WTC11 (cell line): Measurements from ENCODE around the gene TAPBPL. TPM values are rescaled to one million over a fixed set of nuclear protein-coding genes. Genes with fewer than 3 reads are reported as not detected.

Experiments used
- ATAC-seq: fragments of 200-7000 bp; cut with Tn5 transposase; 2 replicates; pipeline ENCODE4 v1.10.0; 2021; ENCODE audit warnings: mild to moderate bottlenecking, moderate library complexity
- CTCF ChIA-PET: fragments of 300-600 bp; sonication (Branson Sonifier 250); formaldehyde crosslinking; loops from one replicate; lab custom pipeline; 2021; ENCODE audit warnings: antibody characterized with exemption; lab: Charles Lee
- POLR2A ChIA-PET: fragments of 350-600 bp; sonication (Branson Sonifier 250); formaldehyde crosslinking; loops from one replicate; lab custom pipeline; 2021; ENCODE audit warnings: antibody characterized with exemption; lab: Charles Lee
- DNase-seq: peaks from one replicate; pipeline ENCODE4 v3.0.0; 2021; ENCODE audit warnings: low spot score
- H3K27ac Mint-ChIP-seq: 2 replicates; pipeline ENCODE4 v1.8.0; 2021; ENCODE audit warnings: mixed read lengths
- H3K27me3 Mint-ChIP-seq: 2 replicates; pipeline ENCODE4 v1.8.0; 2021; ENCODE audit warnings: low read depth, mild to moderate bottlenecking, moderate library complexity, mixed read lengths
- H3K36me3 Mint-ChIP-seq: 2 replicates; pipeline ENCODE4 v1.8.0; 2021; ENCODE audit warnings: mixed read lengths
- H3K4me1 Mint-ChIP-seq: 2 replicates; pipeline ENCODE4 v1.8.0; 2022; ENCODE audit warnings: mixed read lengths
- H3K4me3 Mint-ChIP-seq: 2 replicates; pipeline ENCODE4 v1.8.0; 2021; ENCODE audit warnings: mild to moderate bottlenecking, moderate library complexity, mixed read lengths
- H3K9me3 Mint-ChIP-seq: 2 replicates; pipeline ENCODE4 v1.8.0; 2021; ENCODE audit warnings: mixed read lengths
- CBFB ChIP-seq: sonication (generic); formaldehyde crosslinking; IDR thresholded peaks from 2 replicates; pipeline ENCODE4 v1.8.1; 2022; ENCODE audit warnings: mild to moderate bottlenecking, low read depth, missing genetic modification reagents
- CREM ChIP-seq: sonication (generic); formaldehyde crosslinking; IDR thresholded peaks from 2 replicates; pipeline ENCODE4 v1.8.1; 2022; ENCODE audit warnings: mild to moderate bottlenecking, missing genetic modification reagents, moderate library complexity
- GRHL2 ChIP-seq: fragments of 250-450 bp; sonication (Bioruptor Pico); IDR thresholded peaks from 2 replicates; pipeline ENCODE4 v1.8.0; 2022; ENCODE audit warnings: mild to moderate bottlenecking, moderate library complexity; ENCODE audit not compliant: insufficient replicate concordance, severe bottlenecking
- IRF2 ChIP-seq: sonication (generic); formaldehyde crosslinking; IDR thresholded peaks from 2 replicates; pipeline ENCODE4 v1.8.0; 2022; ENCODE audit warnings: low read depth, missing genetic modification reagents, borderline replicate concordance
- PRRX2 ChIP-seq: fragments of 250-450 bp; sonication (Bioruptor Pico); IDR thresholded peaks from 2 replicates; pipeline ENCODE4 v1.8.0; 2021; ENCODE audit warnings: mild to moderate bottlenecking
- RORB ChIP-seq: fragments of 250-450 bp; sonication (Bioruptor Pico); IDR thresholded peaks from 2 replicates; pipeline ENCODE4 v1.9.0; 2021; ENCODE audit warnings: mild to moderate bottlenecking
- SMAD3 ChIP-seq: sonication (generic); formaldehyde crosslinking; IDR thresholded peaks from 2 replicates; pipeline ENCODE4 v1.8.0; 2022; ENCODE audit warnings: missing genetic modification reagents, mild to moderate bottlenecking, borderline replicate concordance
- TCF7 ChIP-seq: sonication (generic); formaldehyde crosslinking; IDR thresholded peaks from 2 replicates; pipeline ENCODE4 v1.8.0; 2022; ENCODE audit warnings: mild to moderate bottlenecking, low read depth, missing genetic modification reagents, moderate library complexity
- TEAD1 ChIP-seq: sonication (generic); formaldehyde crosslinking; IDR thresholded peaks from 2 replicates; pipeline ENCODE4 v1.8.0; 2022; ENCODE audit warnings: mild to moderate bottlenecking, missing genetic modification reagents
- TP53 ChIP-seq: sonication (generic); formaldehyde crosslinking; IDR thresholded peaks from 2 replicates; pipeline ENCODE4 v1.8.1; 2023; ENCODE audit warnings: mild to moderate bottlenecking, missing genetic modification reagents
- ZBTB21 ChIP-seq: sonication (generic); formaldehyde crosslinking; IDR thresholded peaks from 2 replicates; pipeline ENCODE4 v1.8.1; 2023; ENCODE audit warnings: mild to moderate bottlenecking, missing genetic modification reagents, borderline replicate concordance
- ZNF121 ChIP-seq: sonication (generic); formaldehyde crosslinking; IDR thresholded peaks from 2 replicates; pipeline ENCODE4 v1.8.0; 2023; ENCODE audit warnings: missing genetic modification reagents
- ZNF219 ChIP-seq: sonication (generic); formaldehyde crosslinking; IDR thresholded peaks from 2 replicates; pipeline ENCODE4 v1.8.0; 2023; ENCODE audit warnings: missing genetic modification reagents, mild to moderate bottlenecking, borderline replicate concordance
- ZNF263 ChIP-seq: sonication (generic); formaldehyde crosslinking; IDR thresholded peaks from 2 replicates; pipeline ENCODE4 v1.8.1; 2022; ENCODE audit warnings: low read depth, mild to moderate bottlenecking, moderate library complexity, missing genetic modification reagents
- ZNF396 ChIP-seq: fragments of 250-450 bp; sonication (Bioruptor Pico); IDR thresholded peaks from 2 replicates; pipeline ENCODE4 v1.8.0; 2021; ENCODE audit warnings: mild to moderate bottlenecking, moderate library complexity, borderline replicate concordance
- ZNF416 ChIP-seq: fragments of 250-450 bp; sonication (Bioruptor Pico); IDR thresholded peaks from 2 replicates; pipeline ENCODE4 v1.9.0; 2021; ENCODE audit warnings: mild to moderate bottlenecking, inconsistent platforms
- total RNA-seq: library from RNA; stranded (reverse); gene quantifications from 3 replicates; pipeline ENCODE4 v1.2.3, GENCODE V29; 2021
- TF ChIP-seq, protein P1 (sequence below): sonication (generic); formaldehyde crosslinking; IDR thresholded peaks from 2 replicates; pipeline ENCODE4 v1.8.0; 2022; ENCODE audit warnings: missing genetic modification reagents
- TF ChIP-seq, protein P2 (sequence below): sonication (generic); formaldehyde crosslinking; IDR thresholded peaks from 2 replicates; pipeline ENCODE4 v1.8.0; 2022; ENCODE audit warnings: mild to moderate bottlenecking, missing genetic modification reagents
- TF ChIP-seq, protein P3 (sequence below): sonication (generic); formaldehyde crosslinking; IDR thresholded peaks from 2 replicates; pipeline ENCODE4 v1.8.1; 2023; ENCODE audit warnings: mild to moderate bottlenecking, missing genetic modification reagents, moderate library complexity
- TF ChIP-seq, protein P4 (sequence below): fragments of 200-600 bp; IDR thresholded peaks from 2 replicates; pipeline ENCODE4 v1.8.0; 2022; ENCODE audit warnings: antibody characterized with exemption
- TF ChIP-seq, protein P5 (sequence below): sonication (generic); formaldehyde crosslinking; IDR thresholded peaks from 2 replicates; pipeline ENCODE4 v1.8.0; 2023; ENCODE audit warnings: missing genetic modification reagents, mild to moderate bottlenecking, borderline replicate concordance
- TF ChIP-seq, protein P6 (sequence below): sonication (generic); formaldehyde crosslinking; IDR thresholded peaks from 2 replicates; pipeline ENCODE4 v1.8.1; 2022; ENCODE audit warnings: missing genetic modification reagents, borderline replicate concordance

The TAPBPL gene
- total RNA-seq, 1 experiment from 2014 or later, result 1.3 TPM

DNA sequence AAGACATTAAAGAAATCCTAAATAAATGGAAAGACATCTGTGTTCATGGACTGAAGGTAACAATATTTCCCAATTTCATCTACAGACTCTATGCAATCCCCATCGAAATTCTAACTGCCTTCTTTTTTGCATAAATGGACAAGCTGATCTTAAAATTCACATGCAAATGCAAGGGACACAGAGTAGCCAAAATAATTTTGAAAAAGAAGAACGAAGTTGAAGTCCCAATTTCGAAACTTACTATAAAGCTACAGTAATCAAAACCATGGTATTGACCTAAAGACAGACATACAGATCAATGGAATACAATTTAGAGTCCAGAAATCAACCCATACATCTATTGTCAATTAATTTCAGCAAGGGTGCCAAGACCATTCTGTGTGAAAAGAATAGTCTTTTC lies 23.5 kb upstream of the TAPBPL start (continued):
- TF ChIP-seq, protein P1, sequence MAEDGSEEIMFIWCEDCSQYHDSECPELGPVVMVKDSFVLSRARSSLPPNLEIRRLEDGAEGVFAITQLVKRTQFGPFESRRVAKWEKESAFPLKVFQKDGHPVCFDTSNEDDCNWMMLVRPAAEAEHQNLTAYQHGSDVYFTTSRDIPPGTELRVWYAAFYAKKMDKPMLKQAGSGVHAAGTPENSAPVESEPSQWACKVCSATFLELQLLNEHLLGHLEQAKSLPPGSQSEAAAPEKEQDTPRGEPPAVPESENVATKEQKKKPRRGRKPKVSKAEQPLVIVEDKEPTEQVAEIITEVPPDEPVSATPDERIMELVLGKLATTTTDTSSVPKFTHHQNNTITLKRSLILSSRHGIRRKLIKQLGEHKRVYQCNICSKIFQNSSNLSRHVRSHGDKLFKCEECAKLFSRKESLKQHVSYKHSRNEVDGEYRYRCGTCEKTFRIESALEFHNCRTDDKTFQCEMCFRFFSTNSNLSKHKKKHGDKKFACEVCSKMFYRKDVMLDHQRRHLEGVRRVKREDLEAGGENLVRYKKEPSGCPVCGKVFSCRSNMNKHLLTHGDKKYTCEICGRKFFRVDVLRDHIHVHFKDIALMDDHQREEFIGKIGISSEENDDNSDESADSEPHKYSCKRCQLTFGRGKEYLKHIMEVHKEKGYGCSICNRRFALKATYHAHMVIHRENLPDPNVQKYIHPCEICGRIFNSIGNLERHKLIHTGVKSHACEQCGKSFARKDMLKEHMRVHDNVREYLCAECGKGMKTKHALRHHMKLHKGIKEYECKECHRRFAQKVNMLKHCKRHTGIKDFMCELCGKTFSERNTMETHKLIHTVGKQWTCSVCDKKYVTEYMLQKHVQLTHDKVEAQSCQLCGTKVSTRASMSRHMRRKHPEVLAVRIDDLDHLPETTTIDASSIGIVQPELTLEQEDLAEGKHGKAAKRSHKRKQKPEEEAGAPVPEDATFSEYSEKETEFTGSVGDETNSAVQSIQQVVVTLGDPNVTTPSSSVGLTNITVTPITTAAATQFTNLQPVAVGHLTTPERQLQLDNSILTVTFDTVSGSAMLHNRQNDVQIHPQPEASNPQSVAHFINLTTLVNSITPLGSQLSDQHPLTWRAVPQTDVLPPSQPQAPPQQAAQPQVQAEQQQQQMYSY (CRISPR knock-in tag), result no peak
- TF ChIP-seq ZNF219 (CRISPR knock-in tag), result no peak
- no peak for TF ChIP-seq SMAD3 (CRISPR knock-in tag)
- TF ChIP-seq ZNF263 (CRISPR knock-in tag), result no peak
- no peak for TF ChIP-seq RORB
- TF ChIP-seq, protein P2, sequence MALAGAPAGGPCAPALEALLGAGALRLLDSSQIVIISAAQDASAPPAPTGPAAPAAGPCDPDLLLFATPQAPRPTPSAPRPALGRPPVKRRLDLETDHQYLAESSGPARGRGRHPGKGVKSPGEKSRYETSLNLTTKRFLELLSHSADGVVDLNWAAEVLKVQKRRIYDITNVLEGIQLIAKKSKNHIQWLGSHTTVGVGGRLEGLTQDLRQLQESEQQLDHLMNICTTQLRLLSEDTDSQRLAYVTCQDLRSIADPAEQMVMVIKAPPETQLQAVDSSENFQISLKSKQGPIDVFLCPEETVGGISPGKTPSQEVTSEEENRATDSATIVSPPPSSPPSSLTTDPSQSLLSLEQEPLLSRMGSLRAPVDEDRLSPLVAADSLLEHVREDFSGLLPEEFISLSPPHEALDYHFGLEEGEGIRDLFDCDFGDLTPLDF (CRISPR knock-in tag), result no peak
- TF ChIP-seq, protein P3, sequence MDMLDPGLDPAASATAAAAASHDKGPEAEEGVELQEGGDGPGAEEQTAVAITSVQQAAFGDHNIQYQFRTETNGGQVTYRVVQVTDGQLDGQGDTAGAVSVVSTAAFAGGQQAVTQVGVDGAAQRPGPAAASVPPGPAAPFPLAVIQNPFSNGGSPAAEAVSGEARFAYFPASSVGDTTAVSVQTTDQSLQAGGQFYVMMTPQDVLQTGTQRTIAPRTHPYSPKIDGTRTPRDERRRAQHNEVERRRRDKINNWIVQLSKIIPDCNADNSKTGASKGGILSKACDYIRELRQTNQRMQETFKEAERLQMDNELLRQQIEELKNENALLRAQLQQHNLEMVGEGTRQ (CRISPR knock-in tag), result no peak
- TF ChIP-seq CBFB (CRISPR knock-in tag), result no peak
- TF ChIP-seq GRHL2 (CRISPR knock-in tag), result no peak
- no peak for TF ChIP-seq ZNF416 (CRISPR knock-in tag)
- TF ChIP-seq ZBTB21 (CRISPR knock-in tag), result no peak
- no peak for TF ChIP-seq TEAD1
- TF ChIP-seq, all 79 proteins: peak for 0

DNA sequence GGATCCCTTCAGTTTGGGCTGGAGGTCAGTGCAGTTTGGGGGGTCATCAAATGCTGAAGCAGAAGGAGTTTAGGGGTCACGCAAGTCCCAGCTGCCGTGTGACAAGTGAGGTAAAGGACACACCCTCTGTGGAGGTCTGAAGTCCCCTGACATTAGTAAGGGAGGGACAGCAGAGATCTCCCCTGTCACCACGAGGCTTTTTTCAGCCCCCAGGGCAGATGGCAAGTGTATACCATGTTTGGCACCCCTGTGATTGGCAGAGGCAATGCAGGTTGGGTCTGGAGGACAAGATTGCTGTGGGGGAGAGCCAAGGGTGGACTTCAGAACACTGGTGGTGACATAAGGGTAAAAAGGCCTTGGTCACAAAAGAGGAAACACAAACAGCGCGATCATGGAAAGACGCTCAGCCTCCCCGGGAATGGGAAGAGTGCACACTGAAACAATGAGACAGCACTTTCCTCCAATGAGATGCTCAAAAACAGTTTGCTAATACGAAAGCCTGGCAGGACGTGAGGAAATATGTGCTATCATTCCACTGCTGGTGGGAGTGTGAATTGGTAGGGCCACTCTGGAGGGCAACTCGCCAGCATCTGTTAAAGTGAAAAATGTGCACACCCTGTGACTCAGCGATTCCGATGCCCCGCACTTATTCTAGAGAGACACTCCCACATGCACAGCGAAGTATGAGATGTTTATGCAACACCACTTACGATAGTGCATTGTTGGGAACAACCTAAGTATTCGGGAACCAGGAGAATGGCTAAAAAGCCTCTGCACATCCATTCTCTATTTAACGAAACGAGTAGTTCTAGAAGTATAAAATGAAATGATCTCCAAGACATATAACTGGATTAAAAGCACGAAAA lies 21.5 kb upstream of the TAPBPL start:
- POLR2A ChIA-PET, result no interaction called here
- peak overlapping the region; percentile 25 for H3K27ac Mint-ChIP-seq
- DNase-seq (no peak), ATAC-seq (no peak)
- no peak overlapping the region for H3K4me3 Mint-ChIP-seq
- no peaks in the 10 kb centered on the region for H3K36me3 Mint-ChIP-seq
- CTCF ChIA-PET, result no interaction called here
- no peaks in the 10 kb centered on the region; the same call in 1 of the 2 replicates for H3K27me3 Mint-ChIP-seq
- H3K4me1 Mint-ChIP-seq, result peaks cover 30% of the 10 kb centered on the region
- H3K9me3 Mint-ChIP-seq, result no peaks in the 10 kb centered on the region
- no peak for TF ChIP-seq PRRX2 (CRISPR knock-in tag)
- no peak for TF ChIP-seq TP53 (CRISPR knock-in tag)
- TF ChIP-seq, protein P4, sequence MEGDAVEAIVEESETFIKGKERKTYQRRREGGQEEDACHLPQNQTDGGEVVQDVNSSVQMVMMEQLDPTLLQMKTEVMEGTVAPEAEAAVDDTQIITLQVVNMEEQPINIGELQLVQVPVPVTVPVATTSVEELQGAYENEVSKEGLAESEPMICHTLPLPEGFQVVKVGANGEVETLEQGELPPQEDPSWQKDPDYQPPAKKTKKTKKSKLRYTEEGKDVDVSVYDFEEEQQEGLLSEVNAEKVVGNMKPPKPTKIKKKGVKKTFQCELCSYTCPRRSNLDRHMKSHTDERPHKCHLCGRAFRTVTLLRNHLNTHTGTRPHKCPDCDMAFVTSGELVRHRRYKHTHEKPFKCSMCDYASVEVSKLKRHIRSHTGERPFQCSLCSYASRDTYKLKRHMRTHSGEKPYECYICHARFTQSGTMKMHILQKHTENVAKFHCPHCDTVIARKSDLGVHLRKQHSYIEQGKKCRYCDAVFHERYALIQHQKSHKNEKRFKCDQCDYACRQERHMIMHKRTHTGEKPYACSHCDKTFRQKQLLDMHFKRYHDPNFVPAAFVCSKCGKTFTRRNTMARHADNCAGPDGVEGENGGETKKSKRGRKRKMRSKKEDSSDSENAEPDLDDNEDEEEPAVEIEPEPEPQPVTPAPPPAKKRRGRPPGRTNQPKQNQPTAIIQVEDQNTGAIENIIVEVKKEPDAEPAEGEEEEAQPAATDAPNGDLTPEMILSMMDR, result no peak
- TF ChIP-seq, protein P5, sequence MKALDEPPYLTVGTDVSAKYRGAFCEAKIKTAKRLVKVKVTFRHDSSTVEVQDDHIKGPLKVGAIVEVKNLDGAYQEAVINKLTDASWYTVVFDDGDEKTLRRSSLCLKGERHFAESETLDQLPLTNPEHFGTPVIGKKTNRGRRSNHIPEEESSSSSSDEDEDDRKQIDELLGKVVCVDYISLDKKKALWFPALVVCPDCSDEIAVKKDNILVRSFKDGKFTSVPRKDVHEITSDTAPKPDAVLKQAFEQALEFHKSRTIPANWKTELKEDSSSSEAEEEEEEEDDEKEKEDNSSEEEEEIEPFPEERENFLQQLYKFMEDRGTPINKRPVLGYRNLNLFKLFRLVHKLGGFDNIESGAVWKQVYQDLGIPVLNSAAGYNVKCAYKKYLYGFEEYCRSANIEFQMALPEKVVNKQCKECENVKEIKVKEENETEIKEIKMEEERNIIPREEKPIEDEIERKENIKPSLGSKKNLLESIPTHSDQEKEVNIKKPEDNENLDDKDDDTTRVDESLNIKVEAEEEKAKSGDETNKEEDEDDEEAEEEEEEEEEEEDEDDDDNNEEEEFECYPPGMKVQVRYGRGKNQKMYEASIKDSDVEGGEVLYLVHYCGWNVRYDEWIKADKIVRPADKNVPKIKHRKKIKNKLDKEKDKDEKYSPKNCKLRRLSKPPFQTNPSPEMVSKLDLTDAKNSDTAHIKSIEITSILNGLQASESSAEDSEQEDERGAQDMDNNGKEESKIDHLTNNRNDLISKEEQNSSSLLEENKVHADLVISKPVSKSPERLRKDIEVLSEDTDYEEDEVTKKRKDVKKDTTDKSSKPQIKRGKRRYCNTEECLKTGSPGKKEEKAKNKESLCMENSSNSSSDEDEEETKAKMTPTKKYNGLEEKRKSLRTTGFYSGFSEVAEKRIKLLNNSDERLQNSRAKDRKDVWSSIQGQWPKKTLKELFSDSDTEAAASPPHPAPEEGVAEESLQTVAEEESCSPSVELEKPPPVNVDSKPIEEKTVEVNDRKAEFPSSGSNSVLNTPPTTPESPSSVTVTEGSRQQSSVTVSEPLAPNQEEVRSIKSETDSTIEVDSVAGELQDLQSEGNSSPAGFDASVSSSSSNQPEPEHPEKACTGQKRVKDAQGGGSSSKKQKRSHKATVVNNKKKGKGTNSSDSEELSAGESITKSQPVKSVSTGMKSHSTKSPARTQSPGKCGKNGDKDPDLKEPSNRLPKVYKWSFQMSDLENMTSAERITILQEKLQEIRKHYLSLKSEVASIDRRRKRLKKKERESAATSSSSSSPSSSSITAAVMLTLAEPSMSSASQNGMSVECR (CRISPR knock-in tag), result no peak
- no peak for TF ChIP-seq CREM (CRISPR knock-in tag)
- no peak for TF ChIP-seq ZNF416 (CRISPR knock-in tag)
- no peak for TF ChIP-seq ZNF121 (CRISPR knock-in tag)
- TF ChIP-seq IRF2, result no peak
- TF ChIP-seq TEAD1, result no peak
- no peak for TF ChIP-seq TCF7
- TF ChIP-seq, protein P6, sequence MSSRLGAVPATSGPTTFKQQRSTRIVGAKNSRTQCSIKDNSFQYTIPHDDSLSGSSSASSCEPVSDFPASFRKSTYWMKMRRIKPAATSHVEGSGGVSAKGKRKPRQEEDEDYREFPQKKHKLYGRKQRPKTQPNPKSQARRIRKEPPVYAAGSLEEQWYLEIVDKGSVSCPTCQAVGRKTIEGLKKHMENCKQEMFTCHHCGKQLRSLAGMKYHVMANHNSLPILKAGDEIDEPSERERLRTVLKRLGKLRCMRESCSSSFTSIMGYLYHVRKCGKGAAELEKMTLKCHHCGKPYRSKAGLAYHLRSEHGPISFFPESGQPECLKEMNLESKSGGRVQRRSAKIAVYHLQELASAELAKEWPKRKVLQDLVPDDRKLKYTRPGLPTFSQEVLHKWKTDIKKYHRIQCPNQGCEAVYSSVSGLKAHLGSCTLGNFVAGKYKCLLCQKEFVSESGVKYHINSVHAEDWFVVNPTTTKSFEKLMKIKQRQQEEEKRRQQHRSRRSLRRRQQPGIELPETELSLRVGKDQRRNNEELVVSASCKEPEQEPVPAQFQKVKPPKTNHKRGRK, result no peak
- no peak for TF ChIP-seq ZNF396 (CRISPR knock-in tag)
